Transverse colon (tissue), 4 donors: ENCODE results near the gene NFXL1. TPM values are rescaled to one million over a fixed set of nuclear protein-coding genes. Genes with fewer than 3 reads are reported as not detected.

Experiments
- DNase-seq: peaks from one replicate; pipeline ENCODE4 v3.0.0-alpha.2; 2019
- H3K27ac ChIP-seq, 4 donors: fragments of 200-600 bp; sonication (generic); 2 replicates each; pipeline ENCODE4 v1.5.1; 2016 to 2018; ENCODE audit warnings: inconsistent platforms in 4 of 4
- H3K27me3 ChIP-seq: fragments of 200-600 bp; sonication (generic); 2 replicates; pipeline ENCODE4 v1.5.1; 2017; ENCODE audit warnings: inconsistent platforms
- H3K36me3 ChIP-seq, 4 donors: fragments of 200-600 bp; sonication (generic); 2 replicates each; pipeline ENCODE4 v1.5.1; 2017 to 2019; ENCODE audit warnings: inconsistent platforms in 4 of 4
- H3K4me1 ChIP-seq, 4 donors: fragments of 200-600 bp; sonication (generic); 2 replicates each; pipeline ENCODE4 v1.5.1; 2017 to 2020; ENCODE audit warnings: inconsistent platforms in 4 of 4
- H3K4me3 ChIP-seq, 4 donors: fragments of 200-600 bp; sonication (generic); 1 replicate in 1 of 4; 2 replicates in 3 of 4; pipeline versions ENCODE4 v1.5.1 to v1.6.1; 2017 to 2019; ENCODE audit warnings: inconsistent platforms in 4 of 4
- H3K9me3 ChIP-seq, 2 donors: fragments of 200-600 bp; sonication (generic); 2 replicates each; pipeline ENCODE4 v1.5.1; 2017 to 2019; ENCODE audit warnings: inconsistent platforms in 2 of 2
- EP300 ChIP-seq: sonication (generic); formaldehyde crosslinking; IDR thresholded peaks from one replicate; pipeline ENCODE4 v1.6.1; 2017; ENCODE audit warnings: antibody characterized with exemption, low read depth
- POLR2A ChIP-seq: fragments of 450-650 bp; IDR thresholded peaks from one replicate; pipeline ENCODE4 v1.6.1; 2016; ENCODE audit warnings: antibody characterized with exemption, mild to moderate bottlenecking, moderate library complexity
- POLR2AphosphoS5 ChIP-seq, 3 donors: sonication (generic); formaldehyde crosslinking; IDR thresholded peaks; one replicate each; pipeline ENCODE4 v1.6.1; 2016; ENCODE audit warnings: antibody characterized with exemption in 3 of 3
- WGBS, 2 donors: methylation state at CpG; one replicate each; pipeline ENCODE4 v1.1.5; 2018; ENCODE audit warnings: low coverage in 1 of 2; 5-methylcytosine and 5-hydroxymethylcytosine counted together
- in situ Hi-C, 4 donors: fragments of 200-750 bp; cut with MboI; loops; one replicate each; pipeline versions ENCODE4 v1.15.0 to v1.15.1; 2017; ENCODE audit warnings: low sequenced_read_pairs in 3 of 4, low pct_ligation_motif_present in 1 of 4, low pct_unique_long_range_greater_than_20kb in 1 of 4
- intact Hi-C: fragments of 100-400 bp; cut with DNase I; formaldehyde crosslinking; loops from one replicate; pipeline ENCODE4 v1.15.1; 2023; ENCODE audit warnings: low total_unique reads
- total RNA-seq, 4 donors: library from RNA; depleted of rRNA; stranded (reverse); fragments of >200 nt; gene quantifications; one replicate each; pipeline ENCODE4 v1.1.0, GENCODE V29; 2016
- TF ChIP-seq, protein P1 (sequence below), 5 experiments: fragments of 200-600 bp in 3 of 5; fragments of 450-650 bp in 2 of 5; sonication (generic) in 3 of 5; IDR thresholded peaks; 1 replicate in 2 of 5; 2 replicates in 3 of 5; pipeline ENCODE4 v1.5.1; 2016 to 2017; ENCODE audit warnings: antibody characterized with exemption in 5 of 5, inconsistent platforms in 3 of 5, mild to moderate bottlenecking in 2 of 5, moderate library complexity in 1 of 5

Gene NFXL1
- total RNA-seq, 4 donors from 2014 or later: 2.0 to 22.4 (median 9.3) TPM

DNA sequence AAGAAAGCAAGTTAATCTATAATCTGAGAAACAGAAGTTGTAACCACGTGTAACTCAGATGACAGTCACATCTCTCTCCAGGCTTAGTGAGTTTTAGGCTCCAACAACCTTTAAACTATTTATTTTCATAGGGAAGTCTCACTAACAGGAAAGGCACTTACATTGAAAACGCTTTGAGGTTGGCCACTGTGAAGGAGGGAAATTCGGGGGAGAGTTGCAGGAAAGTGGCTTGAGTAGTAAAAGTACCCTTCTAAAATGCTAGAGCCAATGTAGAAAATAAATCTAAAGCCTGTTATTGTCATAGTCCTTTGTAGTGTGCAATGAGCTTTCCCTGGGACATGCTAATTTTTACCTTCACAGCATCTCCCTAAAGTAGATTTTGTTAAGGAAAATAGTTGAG is 995 bp upstream of the NFXL1 start:
- Histone ChIP-seq H3K27ac (no peak overlapping the region), H3K4me1 (peaks cover 0 to 21% (median 9%) of the 10 kb centered on the region in 4 donors), H3K27me3 (no peaks in the 10 kb centered on the region), H3K36me3 (peaks cover 0 to 2% (median 0%) of the 10 kb centered on the region in 4 donors), H3K4me3 (no peak overlapping the region), H3K9me3 (no peaks in the 10 kb centered on the region)
- no peak for TF ChIP-seq POLR2A
- no peak for TF ChIP-seq POLR2AphosphoS5 (IDR thresholded peaks at IDR 0.05)
- TF ChIP-seq EP300: no peak
- TF ChIP-seq, protein P1, sequence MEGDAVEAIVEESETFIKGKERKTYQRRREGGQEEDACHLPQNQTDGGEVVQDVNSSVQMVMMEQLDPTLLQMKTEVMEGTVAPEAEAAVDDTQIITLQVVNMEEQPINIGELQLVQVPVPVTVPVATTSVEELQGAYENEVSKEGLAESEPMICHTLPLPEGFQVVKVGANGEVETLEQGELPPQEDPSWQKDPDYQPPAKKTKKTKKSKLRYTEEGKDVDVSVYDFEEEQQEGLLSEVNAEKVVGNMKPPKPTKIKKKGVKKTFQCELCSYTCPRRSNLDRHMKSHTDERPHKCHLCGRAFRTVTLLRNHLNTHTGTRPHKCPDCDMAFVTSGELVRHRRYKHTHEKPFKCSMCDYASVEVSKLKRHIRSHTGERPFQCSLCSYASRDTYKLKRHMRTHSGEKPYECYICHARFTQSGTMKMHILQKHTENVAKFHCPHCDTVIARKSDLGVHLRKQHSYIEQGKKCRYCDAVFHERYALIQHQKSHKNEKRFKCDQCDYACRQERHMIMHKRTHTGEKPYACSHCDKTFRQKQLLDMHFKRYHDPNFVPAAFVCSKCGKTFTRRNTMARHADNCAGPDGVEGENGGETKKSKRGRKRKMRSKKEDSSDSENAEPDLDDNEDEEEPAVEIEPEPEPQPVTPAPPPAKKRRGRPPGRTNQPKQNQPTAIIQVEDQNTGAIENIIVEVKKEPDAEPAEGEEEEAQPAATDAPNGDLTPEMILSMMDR (IDR thresholded peaks at IDR 0.05): no peak
- DNase-seq: no peak
- intact Hi-C loops: no loop called here
- in situ Hi-C loops: loop anchor here in 2 of 4 donors (25.0 kb wide), 2 partner anchors 428 to 453 kb away; partner anchors contain the start of genes ATP10D (in 1 of the 2) and COMMD8 (in 1 of the 2)
- 25 to 41% methylated on average over 3 of the region's 3 CpGs for whole genome bisulfite sequencing, 2 donors

DNA sequence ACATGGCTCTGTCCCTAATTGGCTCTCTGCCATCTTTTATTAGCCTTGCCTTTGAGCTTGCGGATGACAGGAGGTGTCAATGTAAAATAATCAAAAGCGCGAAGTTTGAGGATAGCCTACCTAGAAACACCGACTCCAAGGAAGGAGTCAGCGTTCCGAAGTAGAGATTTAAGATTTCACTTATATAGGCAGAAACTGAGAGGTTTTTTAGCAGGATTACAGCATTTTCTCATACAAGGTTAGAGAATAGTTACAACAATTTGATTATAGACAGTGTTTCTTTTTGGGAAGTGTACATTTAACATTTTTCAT is 499 bp upstream of the NFXL1 start:
- Histone ChIP-seq H3K36me3 (peaks cover 0 to 7% (median 0%) of the 10 kb centered on the region in 4 donors), H3K27ac (peak overlapping the region; percentile 84 to 94 (median 90)), H3K27me3 (no peaks in the 10 kb centered on the region), H3K9me3 (no peaks in the 10 kb centered on the region), H3K4me1 (peaks cover 0 to 21% (median 9%) of the 10 kb centered on the region in 4 donors), H3K4me3 (peak overlapping the region; percentile 20 to 93 (median 84))
- TF ChIP-seq EP300 (no peak), POLR2A (no peak), POLR2AphosphoS5 (IDR thresholded peaks at IDR 0.05) (no peak)
- TF ChIP-seq, protein P1 (IDR thresholded peaks at IDR 0.05): no peak
- DNase-seq: no peak
- in situ Hi-C loops: loop anchor here in 2 of 4 donors (25.0 kb wide), 2 partner anchors 428 to 453 kb away; partner anchors contain the start of genes ATP10D (in 1 of the 2) and COMMD8 (in 1 of the 2)
- intact Hi-C loops: no loop called here
- 0 to 2% methylated on average over 6 of the region's 6 CpGs for WGBS, 2 donors

DNA sequence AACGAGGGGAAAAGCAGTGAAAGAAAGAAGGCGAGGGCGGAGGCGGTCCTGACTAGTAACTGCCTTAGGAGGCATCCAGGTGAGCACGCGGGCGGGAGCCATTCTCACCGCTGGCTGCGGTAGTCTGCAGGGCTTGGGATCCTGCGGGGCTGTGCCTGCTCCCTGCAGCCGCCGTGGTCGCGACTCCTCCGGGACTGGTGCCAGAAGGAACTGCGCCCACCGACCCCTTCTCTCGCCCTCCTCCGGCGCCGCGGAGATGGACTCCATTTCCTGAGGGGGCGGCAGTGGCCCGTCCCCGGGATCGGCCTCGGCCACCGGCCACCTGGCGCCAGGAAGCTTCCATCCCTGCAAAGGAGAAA is 543 bp downstream of the NFXL1 start:
- peak overlapping the region; percentile 84 to 94 (median 90) for H3K27ac ChIP-seq
- peaks cover 0 to 16% (median 0%) of the 10 kb centered on the region in 4 donors for H3K36me3 ChIP-seq
- no peak for TF ChIP-seq EP300
- TF ChIP-seq, protein P1 (IDR thresholded peaks at IDR 0.05): peak in 3 of 5 experiments; percentile 6 to 26 (median 23)
- no peaks in the 10 kb centered on the region for H3K27me3 ChIP-seq
- H3K4me1 ChIP-seq: peaks cover 0 to 21% (median 9%) of the 10 kb centered on the region in 4 donors
- in situ Hi-C loops: loop anchor here in 2 of 4 donors (25.0 kb wide), 2 partner anchors 427 to 452 kb away; partner anchors contain the start of genes ATP10D (in 1 of the 2) and COMMD8 (in 1 of the 2)
- intact Hi-C loops: no loop called here
- 0% methylated on average over 1 to 29 of the region's 29 CpGs for WGBS, 2 donors
- H3K4me3 ChIP-seq: peak overlapping the region; percentile 79 to 93 (median 90)
- DNase-seq: peak; percentile 50
- no peaks in the 10 kb centered on the region for H3K9me3 ChIP-seq

DNA sequence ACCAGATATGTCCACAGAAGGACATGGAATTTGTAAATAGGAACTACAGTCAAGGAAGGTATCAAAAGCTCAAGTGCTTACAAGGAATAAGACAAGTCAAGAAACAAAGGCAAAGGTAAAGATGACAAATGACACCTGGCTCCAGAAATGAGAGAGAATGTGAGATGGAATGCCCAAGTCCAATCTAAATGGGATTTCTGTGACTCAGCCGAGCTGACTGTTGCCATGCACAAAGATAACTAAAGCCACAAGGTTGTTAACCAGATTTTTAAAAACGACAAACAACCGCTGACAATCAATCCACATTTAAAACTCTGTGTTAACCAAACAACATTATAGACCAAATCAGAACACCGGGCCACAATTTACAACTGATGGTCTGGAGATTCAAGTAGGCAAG is 1.1 kb downstream of the NFXL1 start:
- Histone ChIP-seq H3K9me3 (no peaks in the 10 kb centered on the region), H3K27me3 (no peaks in the 10 kb centered on the region), H3K36me3 (peaks cover 0 to 16% (median 0%) of the 10 kb centered on the region in 4 donors), H3K4me3 (peak overlapping the region; percentile 79 to 93 (median 90)), H3K27ac (peak overlapping the region; percentile 84 to 94 (median 90)), H3K4me1 (peaks cover 0 to 21% (median 9%) of the 10 kb centered on the region in 4 donors)
- intact Hi-C loops (no loop called here), in situ Hi-C loops (loop anchor here in 2 of 4 donors (25.0 kb wide), 2 partner anchors 426 to 451 kb away; partner anchors contain the start of genes ATP10D (in 1 of the 2) and COMMD8 (in 1 of the 2))
- TF ChIP-seq, protein P1 (IDR thresholded peaks at IDR 0.05): no peak
- TF ChIP-seq EP300 (no peak), POLR2A (no peak), POLR2AphosphoS5 (IDR thresholded peaks at IDR 0.05) (no peak)
- 3 to 11% methylated on average over 3 to 4 of the region's 4 CpGs for WGBS, 2 donors
- DNase-seq: no peak
